Measurements from ENCODE around the gene XRCC6.

DNA sequence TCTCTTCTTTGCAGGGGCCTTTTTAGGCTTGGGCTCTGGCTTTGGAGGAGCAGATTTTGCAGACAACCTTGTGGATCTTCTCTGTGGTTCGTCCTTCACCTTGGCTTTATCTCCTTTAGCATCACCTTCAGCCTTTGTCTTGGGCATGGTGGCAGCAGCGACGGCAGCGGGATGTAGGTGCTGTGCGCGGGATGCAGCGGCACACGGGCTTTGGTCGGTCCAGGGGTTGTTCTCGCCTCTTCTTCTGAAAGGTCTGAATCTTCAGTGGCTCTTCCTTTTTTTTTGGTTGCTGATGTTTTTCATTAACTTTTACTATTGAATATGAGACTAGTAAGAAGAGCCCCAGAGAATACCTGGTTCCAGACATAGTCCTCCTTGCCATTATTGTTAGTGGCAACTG lies 88.2 kb downstream of the XRCC6 start:
- TF ChIP-seq, protein P1, sequence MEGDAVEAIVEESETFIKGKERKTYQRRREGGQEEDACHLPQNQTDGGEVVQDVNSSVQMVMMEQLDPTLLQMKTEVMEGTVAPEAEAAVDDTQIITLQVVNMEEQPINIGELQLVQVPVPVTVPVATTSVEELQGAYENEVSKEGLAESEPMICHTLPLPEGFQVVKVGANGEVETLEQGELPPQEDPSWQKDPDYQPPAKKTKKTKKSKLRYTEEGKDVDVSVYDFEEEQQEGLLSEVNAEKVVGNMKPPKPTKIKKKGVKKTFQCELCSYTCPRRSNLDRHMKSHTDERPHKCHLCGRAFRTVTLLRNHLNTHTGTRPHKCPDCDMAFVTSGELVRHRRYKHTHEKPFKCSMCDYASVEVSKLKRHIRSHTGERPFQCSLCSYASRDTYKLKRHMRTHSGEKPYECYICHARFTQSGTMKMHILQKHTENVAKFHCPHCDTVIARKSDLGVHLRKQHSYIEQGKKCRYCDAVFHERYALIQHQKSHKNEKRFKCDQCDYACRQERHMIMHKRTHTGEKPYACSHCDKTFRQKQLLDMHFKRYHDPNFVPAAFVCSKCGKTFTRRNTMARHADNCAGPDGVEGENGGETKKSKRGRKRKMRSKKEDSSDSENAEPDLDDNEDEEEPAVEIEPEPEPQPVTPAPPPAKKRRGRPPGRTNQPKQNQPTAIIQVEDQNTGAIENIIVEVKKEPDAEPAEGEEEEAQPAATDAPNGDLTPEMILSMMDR (IDR thresholded peaks at IDR 0.05), result no peak
- TF ChIP-seq EZH2 (IDR thresholded peaks at IDR 0.05), result no peak
